GM18870 (cell line): ENCODE data around the gene C5orf22.
"Not testable (repeated sequence)": the region's sequence is repeated elsewhere in the genome, so short reads cannot be mapped to it uniquely, and the experiment has no call there.

Experiments used
- ATAC-seq: cut with Tn5 transposase; IDR thresholded peaks from one replicate; pipeline ENCODE4 v1.9.1; 2021; ENCODE audit warnings: moderate library complexity; ENCODE audit not compliant: unreplicated experiment

Gene C5orf22

DNA sequence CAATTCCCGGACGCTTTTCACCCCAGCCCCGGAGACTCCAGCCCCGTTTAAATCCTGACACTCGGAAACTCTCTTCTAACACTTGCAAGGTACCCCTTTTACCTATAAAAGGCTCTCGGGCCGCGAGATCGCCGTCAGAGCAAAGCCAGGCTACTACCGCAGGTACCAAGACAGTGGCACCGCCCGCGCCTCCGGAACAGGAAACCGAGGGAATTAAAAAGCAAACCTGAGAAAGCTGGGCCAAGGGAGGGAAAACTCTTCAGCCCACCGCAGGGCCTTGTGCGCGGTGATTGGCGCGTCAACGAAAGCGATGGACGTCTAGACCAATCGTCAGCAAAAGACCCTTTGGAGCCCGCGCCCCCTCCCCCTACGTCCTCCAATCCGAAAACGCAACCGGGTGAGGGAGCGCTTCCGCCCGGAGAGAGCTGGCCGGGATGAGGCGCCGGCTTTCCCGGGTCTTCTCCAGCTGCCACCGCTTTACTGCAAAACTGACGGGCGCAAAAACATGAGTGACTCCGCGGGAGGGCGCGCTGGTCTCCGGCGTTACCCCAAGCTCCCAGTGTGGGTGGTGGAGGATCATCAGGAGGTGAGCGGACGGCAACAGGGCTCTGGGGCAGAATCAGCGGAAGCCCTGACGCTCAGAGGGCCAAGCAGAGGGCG, at the start of gene C5orf22, which contains the start of gene DROSHA:
TSS of gene C5orf22 (plus strand) at position 414 of the 660 bp plus-strand sequence. CDS start at position 506, 92 bp downstream.
TSS of gene DROSHA (minus strand) at position 206 of the 660 bp plus-strand sequence. CDS start 3,034 bp downstream, outside the sequence.
- peak; percentile 94 for ATAC-seq

DNA sequence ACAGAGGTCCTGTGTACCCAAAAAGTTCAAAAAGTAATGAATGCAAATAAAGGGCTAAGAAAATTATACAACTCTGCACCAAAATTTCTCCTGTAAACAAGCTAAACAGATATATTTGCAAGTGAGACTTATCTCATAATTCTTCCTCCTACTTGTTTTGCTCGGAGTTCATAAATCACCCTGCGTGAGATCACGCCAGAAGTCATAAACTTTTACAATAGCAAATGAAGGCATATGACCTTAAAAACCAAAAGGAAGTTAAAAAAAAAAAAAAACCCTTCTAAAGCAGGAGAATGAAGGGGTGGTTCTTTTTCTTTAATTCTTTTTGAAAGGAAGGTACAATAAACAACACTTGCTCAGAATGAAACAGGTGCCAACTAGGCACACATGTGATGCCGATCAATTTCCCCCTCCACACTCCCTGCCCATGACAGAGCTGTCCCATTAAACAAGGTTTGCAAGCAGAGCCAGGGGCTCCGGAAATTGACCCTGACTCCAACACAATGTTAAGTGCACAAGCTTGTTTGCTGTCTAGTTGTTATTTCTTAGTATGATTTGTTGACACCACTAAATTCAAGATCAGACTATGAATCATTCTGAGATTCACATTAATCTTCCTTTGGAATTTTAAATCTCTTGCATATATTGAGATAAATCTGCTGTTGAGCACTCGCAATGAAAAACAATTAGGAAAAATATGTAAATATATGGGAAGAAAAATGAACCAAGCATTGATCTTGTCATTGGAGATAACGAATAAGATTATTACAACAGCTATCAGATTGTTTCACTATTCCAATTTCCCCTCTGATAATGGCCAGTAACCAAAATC, 46.5 kb upstream of the C5orf22 start:
- ATAC-seq: no peak

DNA sequence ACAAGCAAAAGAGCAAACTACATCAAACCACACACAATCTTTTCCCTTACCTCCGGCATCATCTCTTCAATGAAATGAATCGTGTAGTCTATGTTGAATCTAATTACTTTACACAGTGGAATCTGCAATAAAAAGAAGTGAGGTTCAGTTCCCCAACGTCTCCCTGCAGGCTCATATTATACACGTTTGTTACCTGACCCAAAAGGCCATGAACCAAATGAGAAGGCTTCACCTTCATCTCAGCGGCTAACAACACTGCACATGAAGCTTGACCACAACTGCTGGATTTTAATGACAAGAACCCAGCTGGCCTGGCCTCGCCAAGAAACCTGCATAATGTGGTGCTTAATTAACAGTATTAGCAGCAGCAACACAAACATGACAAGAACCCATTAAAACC, 45.7 kb upstream of the C5orf22 start:
- ATAC-seq: no peak

DNA sequence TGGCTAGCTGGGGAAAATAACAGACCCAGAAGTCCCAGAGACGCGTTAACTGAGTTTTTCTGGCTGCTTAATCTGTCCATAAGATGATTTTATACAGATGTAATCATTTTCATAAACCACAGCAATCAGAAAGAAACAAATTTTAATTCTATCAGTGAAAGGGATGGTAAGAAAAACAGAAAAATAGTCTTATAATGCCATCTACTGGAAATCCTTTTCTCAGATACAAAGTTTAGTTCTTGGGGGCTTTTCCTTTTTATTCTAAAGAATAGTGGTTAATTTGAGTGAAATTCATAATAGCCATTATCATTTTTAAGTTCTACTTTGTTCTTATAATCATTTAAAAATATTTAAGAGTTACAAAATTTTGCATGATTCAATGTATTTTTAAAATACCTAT, 44.6 kb upstream of the C5orf22 start:
- no peak for ATAC-seq

DNA sequence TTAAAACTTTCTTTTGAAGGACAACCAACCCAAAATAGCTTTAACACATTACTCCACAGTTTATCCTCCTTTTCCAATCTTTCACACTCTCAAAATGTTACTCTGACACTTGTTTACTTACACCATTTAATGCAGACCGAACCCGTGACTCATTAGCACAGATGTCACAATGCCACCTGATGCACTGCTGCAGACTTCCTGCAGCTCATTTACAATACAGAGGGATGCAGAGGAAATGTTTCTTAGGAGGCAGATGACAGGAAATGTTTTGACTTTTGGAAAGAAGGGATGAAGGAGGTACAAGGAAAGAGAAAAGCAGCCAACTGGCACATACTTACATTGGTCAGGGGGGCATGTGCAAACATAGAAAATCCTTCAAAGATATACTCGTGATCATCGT, 39.2 kb upstream of the C5orf22 start:
- no peak for ATAC-seq

DNA sequence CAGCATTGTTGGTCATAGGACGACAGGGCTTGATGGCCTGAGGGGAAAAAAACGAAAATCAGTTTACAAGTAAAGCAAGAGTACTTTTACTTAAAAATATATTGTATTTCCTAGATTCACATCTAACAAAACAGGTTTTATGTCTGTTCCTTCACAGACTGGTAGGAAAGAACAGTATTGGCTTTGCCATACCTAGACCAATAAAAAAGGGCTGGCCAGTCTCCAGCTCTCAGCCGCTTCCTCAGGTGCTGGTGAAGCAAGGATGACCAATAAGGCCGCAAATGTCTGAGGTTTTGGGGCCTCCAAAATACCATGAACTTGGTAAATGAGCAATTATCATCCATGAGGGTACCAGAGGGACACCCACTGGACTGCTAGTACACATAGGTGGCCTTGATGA, 36.8 kb upstream of the C5orf22 start:
- ATAC-seq: no peak

DNA sequence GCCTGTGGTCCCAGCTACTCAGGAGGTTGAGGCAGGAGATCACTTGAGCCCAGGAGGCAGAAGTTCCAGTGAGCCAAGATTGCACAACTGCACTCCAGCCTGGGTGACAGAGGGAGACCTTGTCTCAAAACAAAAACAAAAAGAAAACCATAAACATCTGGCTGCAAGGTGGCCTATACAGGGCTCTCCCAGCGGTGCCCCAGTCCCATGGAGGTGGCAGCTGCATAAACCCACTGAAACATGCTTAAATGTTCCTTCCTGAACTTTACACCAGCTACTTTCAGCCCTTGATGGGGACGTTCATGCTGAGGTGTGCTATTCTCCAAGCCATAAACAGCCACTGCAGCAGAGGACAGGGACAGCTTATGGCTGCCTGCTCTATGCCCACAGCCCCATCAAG, 35.8 kb upstream of the C5orf22 start:
- ATAC-seq: no peak

DNA sequence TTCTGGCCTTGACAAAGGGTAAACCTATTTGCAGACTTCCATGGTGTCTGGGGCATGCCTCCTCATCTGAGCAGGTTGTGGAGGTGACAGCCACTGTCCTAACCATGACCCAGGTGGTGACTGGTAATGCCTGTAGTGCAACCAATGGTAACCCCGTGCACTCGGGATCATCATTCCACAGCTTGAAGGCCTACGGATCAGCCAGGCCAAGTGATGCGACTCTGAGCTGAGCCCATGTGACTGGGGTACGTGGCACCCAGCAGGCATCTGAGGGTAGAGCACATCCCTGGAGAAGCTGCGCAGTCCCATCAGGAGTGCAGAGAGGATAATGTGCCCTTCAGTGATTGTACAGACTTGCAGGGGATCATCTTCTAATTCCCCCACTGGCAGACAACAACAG, 35.2 kb upstream of the C5orf22 start:
- no peak for ATAC-seq

DNA sequence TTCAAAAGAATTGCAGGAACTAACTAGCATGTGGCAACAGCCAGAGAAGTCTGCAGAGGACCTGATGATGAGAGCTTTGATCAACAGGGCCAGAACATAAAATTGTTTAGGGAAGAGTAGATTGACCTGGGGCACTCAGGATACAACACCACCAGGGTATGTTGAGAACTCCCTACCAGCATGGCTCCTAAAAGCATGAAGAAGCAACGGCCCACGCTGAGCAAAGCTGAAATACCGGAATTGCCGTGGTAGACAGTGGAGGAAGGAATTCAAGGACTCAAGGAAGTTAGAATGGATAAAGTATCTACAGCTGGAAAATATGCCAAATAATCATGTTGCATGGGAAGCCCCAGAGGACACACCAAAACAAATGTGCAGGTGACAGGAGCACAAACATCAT, 31.8 kb upstream of the C5orf22 start:
- ATAC-seq: no peak

DNA sequence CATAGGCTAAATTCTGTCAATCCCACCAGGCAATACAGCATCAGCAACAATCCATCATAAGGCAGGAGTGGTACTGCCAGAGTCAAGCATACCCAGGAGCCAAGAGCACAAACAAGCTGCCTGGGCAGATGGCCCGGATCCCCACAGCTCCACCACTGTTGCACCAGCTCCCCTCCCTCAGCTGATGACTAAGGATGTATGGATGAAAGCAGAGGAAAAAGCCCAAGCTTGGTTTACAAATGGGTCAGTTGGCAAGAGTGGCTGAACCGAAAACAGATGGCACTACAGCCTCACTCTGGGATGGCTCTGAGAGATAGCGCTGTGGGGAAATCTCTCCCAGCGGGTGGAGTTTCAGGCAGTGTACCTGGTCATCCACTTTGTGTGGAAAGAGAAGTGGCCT, 29.6 kb upstream of the C5orf22 start:
- ATAC-seq: no peak

DNA sequence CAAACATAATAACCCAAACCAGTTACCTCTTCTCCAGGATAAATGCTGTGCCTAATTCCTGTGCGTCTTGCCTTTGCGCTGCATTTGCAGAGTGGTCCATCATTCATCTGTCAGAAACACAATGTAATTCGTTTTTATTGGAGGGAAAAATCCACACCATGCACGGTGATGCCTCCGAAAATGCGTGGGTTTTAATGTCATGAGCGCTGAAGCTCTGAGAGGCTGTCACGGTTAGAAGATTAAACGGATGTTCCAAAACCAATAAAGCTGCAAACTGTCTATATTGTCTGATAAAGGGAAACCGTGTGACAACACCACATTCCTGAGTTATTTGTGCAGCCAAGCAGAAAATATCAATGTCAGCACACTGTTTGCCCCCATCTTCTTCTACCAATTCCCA, 27.6 kb upstream of the C5orf22 start:
- no peak for ATAC-seq

DNA sequence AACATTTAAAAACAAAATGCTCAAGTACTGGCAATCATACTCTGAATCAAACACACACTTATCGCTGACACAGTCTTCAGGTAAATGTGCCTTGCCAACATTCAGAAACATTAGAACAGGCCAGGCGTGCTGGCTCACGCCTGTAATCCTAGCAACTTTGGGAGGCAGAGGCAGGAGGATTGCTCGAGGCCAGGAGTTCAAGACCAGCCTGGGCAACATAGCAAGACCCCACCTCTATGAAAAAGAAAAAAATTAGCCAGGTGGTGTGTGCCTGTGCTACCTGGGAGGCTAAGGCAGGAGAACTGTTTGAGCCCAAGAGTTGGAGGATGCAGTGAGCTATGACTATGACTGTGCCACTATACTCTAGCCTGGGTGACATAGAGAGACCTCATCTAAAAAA, 20.8 kb upstream of the C5orf22 start:
- ATAC-seq: no peak

DNA sequence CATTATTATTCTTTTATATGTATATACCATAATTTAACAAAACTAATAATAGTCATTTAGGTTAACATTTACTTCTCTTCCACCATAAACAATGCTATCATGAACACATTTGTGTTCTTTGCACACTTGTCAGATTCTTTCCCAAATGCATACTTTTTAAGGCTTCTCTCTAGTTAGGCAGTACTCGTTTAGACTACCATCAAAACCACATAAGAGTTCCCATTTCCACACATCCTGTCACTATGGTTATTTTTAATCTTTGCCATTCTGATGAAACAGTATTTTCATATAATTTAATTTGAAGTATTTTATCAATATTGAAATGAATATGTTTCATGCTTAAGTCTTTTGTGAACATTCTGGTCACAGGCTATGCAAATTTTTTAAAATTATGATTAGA, 15.3 kb upstream of the C5orf22 start:
- ATAC-seq: no peak

DNA sequence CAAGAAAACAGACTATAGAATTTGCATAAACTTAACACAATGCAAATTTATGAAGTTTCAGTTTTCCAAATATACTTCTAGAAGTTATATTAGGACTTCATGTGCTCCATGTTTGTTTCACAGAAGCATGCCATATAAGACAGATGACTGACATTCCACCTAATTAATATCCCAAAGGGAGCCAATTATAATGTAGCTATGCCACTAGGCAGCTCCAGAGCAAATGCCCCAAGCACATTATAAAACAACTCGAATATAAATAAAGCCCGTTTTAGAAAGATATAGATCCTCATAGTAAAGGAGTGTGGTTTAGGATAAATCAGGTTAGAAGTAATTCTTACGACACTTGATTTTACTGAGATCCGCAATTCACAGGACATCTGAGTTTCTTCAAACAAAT, 9.1 kb upstream of the C5orf22 start:
- ATAC-seq: no peak

DNA sequence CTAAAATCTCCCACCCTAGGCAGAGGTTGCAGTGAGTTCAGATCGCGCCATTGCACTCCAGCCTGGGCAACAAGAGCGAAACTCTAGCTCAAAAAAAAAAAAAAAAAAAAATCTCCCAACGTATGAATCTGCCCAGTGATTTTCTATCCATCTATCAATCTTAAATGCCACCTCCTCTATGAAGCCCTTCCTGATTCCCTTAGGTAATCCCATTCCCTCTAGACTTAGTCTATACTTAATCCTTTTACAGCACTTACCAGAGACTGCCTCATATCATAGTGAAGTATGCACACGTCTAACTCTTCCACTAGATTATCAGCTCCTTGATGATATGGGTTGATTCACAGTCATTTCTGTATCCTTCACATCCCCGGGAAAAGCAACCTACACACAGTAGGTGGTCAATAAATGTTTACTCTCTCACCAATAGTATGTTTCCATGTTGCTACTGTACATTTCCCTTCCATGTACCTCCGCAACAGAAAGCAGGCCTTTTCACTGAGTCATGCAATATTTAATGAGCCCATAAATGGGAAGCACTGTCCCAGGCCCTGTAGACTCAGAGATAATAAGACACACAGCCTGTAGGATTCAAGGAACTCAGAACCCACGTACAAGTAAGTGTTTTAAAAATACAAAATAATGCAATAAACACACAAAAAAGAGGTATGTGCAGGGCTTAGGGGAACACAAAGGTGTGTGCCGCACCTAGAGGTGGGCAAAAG, 1.4 kb upstream of the C5orf22 start:
- ATAC-seq: no peak

DNA sequence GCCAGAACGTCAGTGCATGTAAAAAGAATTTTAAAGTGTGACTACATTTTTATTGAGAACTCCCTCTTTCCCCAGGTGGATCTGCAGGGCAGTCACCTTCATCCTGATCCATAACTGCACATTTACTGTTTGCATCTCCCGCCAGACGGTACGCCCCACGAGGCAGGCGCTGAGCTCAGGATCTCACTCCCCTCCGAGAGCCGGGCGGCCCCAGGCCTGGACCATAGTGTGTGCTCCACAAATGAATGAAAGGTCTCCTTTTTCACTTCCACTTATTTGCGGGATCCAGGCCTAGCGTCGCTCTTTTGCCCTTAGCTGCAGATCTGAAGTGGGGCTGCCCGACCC, 586 bp upstream of the C5orf22 start:
- ATAC-seq: peak; percentile 10

DNA sequence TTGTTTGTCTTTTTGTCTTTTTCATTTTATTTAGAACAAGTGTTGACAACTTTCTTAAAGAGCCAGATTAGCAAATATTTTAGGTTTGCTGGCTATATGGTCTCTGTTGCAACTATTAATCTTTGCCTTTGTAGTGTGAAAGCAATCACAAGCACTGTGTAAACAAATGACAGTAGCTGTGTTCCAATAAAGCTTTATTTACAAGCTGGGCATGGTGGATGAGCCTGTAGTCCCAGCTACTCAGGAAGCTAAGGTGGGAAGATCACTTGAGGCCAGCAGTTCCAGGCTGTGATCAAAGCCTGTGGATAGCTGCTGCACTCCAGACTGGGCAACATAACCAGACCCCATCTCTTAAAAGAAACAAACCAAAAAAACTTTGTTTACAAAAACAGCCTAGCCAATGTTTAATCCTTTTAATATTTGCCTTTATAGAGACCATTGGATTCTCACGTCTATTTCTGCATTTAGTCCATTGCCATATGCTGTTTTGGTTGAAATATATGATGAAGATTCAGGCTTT, 2.5 kb downstream of the C5orf22 start:
- no peak for ATAC-seq

DNA sequence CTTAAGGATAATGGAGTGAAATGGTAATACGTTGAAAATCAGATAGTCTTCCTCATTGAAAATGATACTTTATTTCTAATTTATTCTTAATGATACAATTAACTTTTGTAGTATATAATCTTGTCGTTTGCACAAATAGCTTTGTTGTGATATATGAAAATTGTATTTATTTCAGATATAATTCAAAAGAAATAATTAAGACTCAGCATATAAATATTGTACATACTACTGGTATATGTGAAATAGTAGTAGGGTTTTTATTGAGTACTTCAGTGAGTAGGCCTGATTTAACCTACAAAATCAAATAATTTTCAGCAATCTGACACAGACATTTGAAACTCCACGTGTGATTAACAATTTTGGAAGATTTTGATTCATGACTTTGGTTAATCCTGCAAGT, 4.8 kb downstream of the C5orf22 start:
- ATAC-seq: no peak

DNA sequence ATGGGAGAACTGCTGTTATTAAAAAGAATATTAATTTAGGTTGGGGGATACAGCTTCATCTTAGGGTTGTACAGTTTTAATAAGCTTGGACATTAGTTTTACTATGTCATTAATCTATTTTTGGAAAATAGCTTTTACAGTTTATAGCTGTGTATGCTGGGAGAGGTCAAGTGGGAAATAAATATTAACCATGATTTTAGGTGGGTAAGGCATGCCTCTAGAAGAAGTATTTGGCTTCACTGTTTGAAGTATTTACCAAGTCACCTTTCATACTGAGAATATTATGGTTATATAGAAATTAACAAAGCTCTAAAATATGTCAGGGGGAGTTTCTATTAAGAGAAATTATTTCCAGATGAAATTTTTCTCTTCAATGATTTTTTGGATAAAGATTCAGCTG, 5.2 kb downstream of the C5orf22 start:
- no peak for ATAC-seq

DNA sequence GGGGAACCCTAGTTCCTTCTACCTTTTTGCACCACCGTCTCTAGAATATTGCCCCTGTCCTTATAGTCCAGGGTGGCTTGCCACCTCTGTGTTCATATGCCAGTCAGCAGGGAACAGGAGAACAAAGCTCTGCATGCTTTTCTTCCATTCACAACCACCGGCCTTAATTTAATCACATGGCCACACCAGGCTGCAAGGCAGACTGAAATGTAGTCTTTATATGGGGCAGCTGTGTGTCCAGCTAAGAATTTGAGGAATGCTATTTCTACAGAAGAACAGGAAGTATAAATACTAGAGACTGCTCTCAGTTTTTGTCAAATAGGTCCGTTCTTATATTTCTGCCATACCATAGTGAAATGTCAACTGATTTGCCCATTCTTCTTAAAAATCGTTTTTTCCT, 5.8 kb downstream of the C5orf22 start:
- no peak for ATAC-seq

DNA sequence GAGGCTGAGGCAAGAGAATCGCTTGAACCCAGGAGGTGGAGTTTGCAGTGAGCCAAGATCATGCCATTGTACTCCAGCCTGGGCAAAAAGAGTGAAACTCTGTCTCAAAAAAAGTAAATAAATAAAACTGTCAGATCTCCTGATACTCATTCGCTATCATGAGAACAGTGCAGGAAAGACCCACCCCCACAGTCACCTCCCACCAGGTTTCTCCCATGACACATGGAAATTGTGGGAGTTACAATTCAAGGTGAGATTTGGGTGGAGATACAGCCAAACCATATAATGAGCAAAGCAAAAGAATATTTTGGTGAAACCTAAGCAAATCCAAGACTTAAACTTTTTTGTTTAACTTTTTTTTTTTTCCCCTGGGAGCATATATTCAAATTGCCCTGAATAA, 17.0 kb downstream of the C5orf22 start:
- ATAC-seq: not testable (repeated sequence)

DNA sequence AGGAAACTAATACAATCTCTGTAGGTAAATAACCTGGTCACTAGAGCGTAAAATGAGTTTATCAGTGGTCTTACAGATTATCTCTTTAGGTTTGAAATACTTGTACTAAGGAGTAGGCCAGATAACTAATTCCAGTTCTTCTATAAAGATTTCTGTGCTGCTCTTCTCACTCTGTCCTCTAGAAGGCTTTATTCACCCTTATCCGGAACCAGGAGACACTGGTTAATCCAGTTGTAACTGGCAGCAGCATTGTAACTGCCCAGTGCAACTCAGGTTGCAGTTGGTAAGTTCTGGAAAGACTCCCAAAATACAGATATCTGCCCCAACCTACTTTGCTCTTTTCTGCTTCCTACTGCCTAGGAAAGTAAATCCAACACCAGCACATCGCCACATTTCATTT, 19.8 kb downstream of the C5orf22 start:
- no peak for ATAC-seq
